Measurements from ENCODE around the gene GPR4.

GPR4 gene

DNA sequence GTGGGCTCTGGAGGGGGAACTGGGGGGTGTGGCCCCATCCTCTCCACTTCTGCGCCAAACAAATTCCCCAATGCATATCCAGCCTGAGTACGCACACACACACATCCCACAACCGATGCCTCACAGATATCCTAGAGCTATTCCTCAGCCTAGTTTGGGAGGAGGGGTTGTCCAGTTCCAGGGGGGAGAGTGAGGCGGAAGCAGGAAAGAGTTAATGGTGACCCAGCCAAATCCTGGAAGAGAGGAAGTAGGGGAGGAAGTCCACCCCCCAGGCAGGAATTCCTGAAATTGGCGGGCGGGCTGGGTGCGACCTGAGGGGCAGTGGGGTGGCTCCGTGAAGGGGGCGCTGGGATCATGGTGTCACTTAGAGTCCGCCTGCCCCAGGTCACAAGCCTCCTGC lies 897 bp downstream of the GPR4 start:
- H3K27ac ChIP-seq (ENCODE audit: low read length, poor library complexity, severe bottlenecking) = no peak overlapping the region
- no peaks in the 10 kb centered on the region for H3K79me1 ChIP-seq (replicated peaks; ENCODE audit: low read length, poor library complexity, severe bottlenecking)
- no peak overlapping the region for H2AFZ ChIP-seq (ENCODE audit: low read depth, low read length)
- peak overlapping the region; percentile 69 for H4K8ac ChIP-seq (ENCODE audit: low read length)
- H2BK12ac ChIP-seq (ENCODE audit: low read length in 2 of 2) = no peak overlapping the region
- H3K9ac ChIP-seq (ENCODE audit: low read length) = peak overlapping the region; percentile 53
- 80% methylated on average over 1 of the region's 10 CpGs for WGBS
- no peaks in the 10 kb centered on the region for H3K9me3 ChIP-seq (ENCODE audit: control insufficient read depth, low read length)
- no peak overlapping the region for H2BK120ac ChIP-seq (ENCODE audit: low read depth, low read length)
- H2BK15ac ChIP-seq (ENCODE audit: low read depth, poor library complexity, severe bottlenecking) = peak overlapping the region; percentile 48
- H3K4ac ChIP-seq (ENCODE audit: low read depth in 1 of 2, low read length in 2 of 2) = no peak overlapping the region
- H2BK5ac ChIP-seq (ENCODE audit: low read depth, low read length, poor library complexity, severe bottlenecking) = no peak overlapping the region
- no peaks in the 10 kb centered on the region for H3K36me3 ChIP-seq (ENCODE audit: control insufficient read depth in 1 of 2, insufficient read depth in 2 of 2, low read depth in 1 of 2, low read length in 2 of 2)
- no peak overlapping the region for H4K91ac ChIP-seq (ENCODE audit: low read length)
- H2AK5ac ChIP-seq (ENCODE audit: low read length, severe bottlenecking) = no peak overlapping the region
- peaks cover 65 to 69% of the 10 kb centered on the region in 2 experiments for H3K27me3 ChIP-seq (ENCODE audit: control insufficient read depth in 1 of 2, insufficient read depth in 1 of 2, low read length in 2 of 2)
- no peak overlapping the region for H3K23ac ChIP-seq (ENCODE audit: low read length in 2 of 2)
- no peak overlapping the region for H3K14ac ChIP-seq (ENCODE audit: low read length in 2 of 2)
- peaks cover 12% of the 10 kb centered on the region for H3K4me1 ChIP-seq (ENCODE audit: control insufficient read depth, insufficient read depth, low read depth, low read length)
- no peak overlapping the region for H3K4me2 ChIP-seq (ENCODE audit: low read length, poor library complexity, severe bottlenecking)
- no peak for DNase-seq
- peak overlapping the region in 1 of 2 experiments; percentile 33 for H3K18ac ChIP-seq (ENCODE audit: low read depth in 1 of 2, low read length in 2 of 2)
- peak overlapping the region in 1 of 2 experiments; percentile 75 for H3K4me3 ChIP-seq (ENCODE audit: insufficient read depth in 1 of 2, low read depth in 1 of 2, low read length in 2 of 2)

- no peak overlapping the region for H2BK15ac ChIP-seq (ENCODE audit: low read depth, poor library complexity, severe bottlenecking)
- no peak overlapping the region for H2BK12ac ChIP-seq (ENCODE audit: low read length in 2 of 2)
- 53% methylated on average over 5 of the region's 5 CpGs for WGBS
- no peaks in the 10 kb centered on the region for H3K79me1 ChIP-seq (replicated peaks; ENCODE audit: low read length, poor library complexity, severe bottlenecking)
- H2AK5ac ChIP-seq (ENCODE audit: low read length, severe bottlenecking) = no peak overlapping the region
- H2AFZ ChIP-seq (ENCODE audit: low read depth, low read length) = no peak overlapping the region
- no peak overlapping the region for H4K91ac ChIP-seq (ENCODE audit: low read length)
- no peak overlapping the region for H3K9ac ChIP-seq (ENCODE audit: low read length)
- H3K4ac ChIP-seq (ENCODE audit: low read depth in 1 of 2, low read length in 2 of 2) = no peak overlapping the region
- H3K36me3 ChIP-seq (ENCODE audit: control insufficient read depth in 1 of 2, insufficient read depth in 2 of 2, low read depth in 1 of 2, low read length in 2 of 2) = no peaks in the 10 kb centered on the region
- H4K8ac ChIP-seq (ENCODE audit: low read length) = no peak overlapping the region
- H3K14ac ChIP-seq (ENCODE audit: low read length in 2 of 2) = no peak overlapping the region
- no peak overlapping the region for H3K4me3 ChIP-seq (ENCODE audit: insufficient read depth in 1 of 2, low read depth in 1 of 2, low read length in 2 of 2)
- H3K4me1 ChIP-seq (ENCODE audit: control insufficient read depth, insufficient read depth, low read depth, low read length) = peaks cover 12% of the 10 kb centered on the region
- no peak overlapping the region for H2BK120ac ChIP-seq (ENCODE audit: low read depth, low read length)
- no peak overlapping the region for H3K27ac ChIP-seq (ENCODE audit: low read length, poor library complexity, severe bottlenecking)
- H3K4me2 ChIP-seq (ENCODE audit: low read length, poor library complexity, severe bottlenecking) = no peak overlapping the region
- H2BK5ac ChIP-seq (ENCODE audit: low read depth, low read length, poor library complexity, severe bottlenecking) = no peak overlapping the region
- no peak for DNase-seq
- H3K9me3 ChIP-seq (ENCODE audit: control insufficient read depth, low read length) = no peaks in the 10 kb centered on the region
- H3K18ac ChIP-seq (ENCODE audit: low read depth in 1 of 2, low read length in 2 of 2) = no peak overlapping the region
- no peak overlapping the region for H3K23ac ChIP-seq (ENCODE audit: low read length in 2 of 2)
- H3K27me3 ChIP-seq (ENCODE audit: control insufficient read depth in 1 of 2, insufficient read depth in 1 of 2, low read length in 2 of 2) = peaks cover 71 to 76% of the 10 kb centered on the region in 2 experiments
These were observed 1.6 kb downstream of the GPR4 start for GRCh38 chr19:45600340-45600885.

DNA sequence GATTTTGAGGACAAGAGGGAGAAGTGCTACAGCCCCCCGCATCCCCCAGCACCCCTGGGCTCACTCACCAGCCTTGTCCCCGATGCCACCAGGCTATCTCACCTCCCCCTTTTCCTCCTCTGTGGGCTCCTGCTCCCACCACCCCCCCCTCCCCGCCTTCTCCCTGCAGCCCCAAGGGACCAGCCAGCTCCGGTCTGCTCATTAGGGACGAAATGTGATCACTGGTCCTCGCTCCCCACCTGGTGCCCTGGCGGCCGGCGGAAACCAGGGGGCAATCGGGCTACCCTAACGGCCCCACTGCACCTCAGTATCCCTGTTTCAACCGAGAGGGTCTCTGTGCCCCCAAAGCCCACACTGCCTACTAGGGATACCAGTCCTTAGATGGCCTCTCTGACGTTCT lies 2.7 kb downstream of the GPR4 start:
- Histone ChIP-seq H3K9ac (ENCODE audit: low read length) (no peak overlapping the region), H2BK12ac (ENCODE audit: low read length in 2 of 2) (no peak overlapping the region), H3K4me3 (ENCODE audit: insufficient read depth in 1 of 2, low read depth in 1 of 2, low read length in 2 of 2) (peak overlapping the region in 1 of 2 experiments; percentile 31), H3K4me1 (ENCODE audit: control insufficient read depth, insufficient read depth, low read depth, low read length) (peaks cover 12% of the 10 kb centered on the region), H3K23ac (ENCODE audit: low read length in 2 of 2) (no peak overlapping the region), H2BK5ac (ENCODE audit: low read depth, low read length, poor library complexity, severe bottlenecking) (no peak overlapping the region), H3K4ac (ENCODE audit: low read depth in 1 of 2, low read length in 2 of 2) (no peak overlapping the region), H4K8ac (ENCODE audit: low read length) (no peak overlapping the region), H3K27me3 (ENCODE audit: control insufficient read depth in 1 of 2, insufficient read depth in 1 of 2, low read length in 2 of 2) (peaks cover 71 to 79% of the 10 kb centered on the region in 2 experiments), H2AFZ (ENCODE audit: low read depth, low read length) (no peak overlapping the region), H2BK120ac (ENCODE audit: low read depth, low read length) (peak overlapping the region; percentile 27), H3K9me3 (ENCODE audit: control insufficient read depth, low read length) (no peaks in the 10 kb centered on the region), H2AK5ac (ENCODE audit: low read length, severe bottlenecking) (no peak overlapping the region), H4K91ac (ENCODE audit: low read length) (no peak overlapping the region), H3K79me1 (replicated peaks; ENCODE audit: low read length, poor library complexity, severe bottlenecking) (no peaks in the 10 kb centered on the region), H2BK15ac (ENCODE audit: low read depth, poor library complexity, severe bottlenecking) (peak overlapping the region; percentile 3), H3K14ac (ENCODE audit: low read length in 2 of 2) (no peak overlapping the region), H3K18ac (ENCODE audit: low read depth in 1 of 2, low read length in 2 of 2) (no peak overlapping the region), H3K4me2 (ENCODE audit: low read length, poor library complexity, severe bottlenecking) (no peak overlapping the region), H3K36me3 (ENCODE audit: control insufficient read depth in 1 of 2, insufficient read depth in 2 of 2, low read depth in 1 of 2, low read length in 2 of 2) (no peaks in the 10 kb centered on the region), H3K27ac (ENCODE audit: low read length, poor library complexity, severe bottlenecking) (no peak overlapping the region)
- WGBS = 43% methylated on average over 13 of the region's 13 CpGs
- DNase-seq = no peak

DNA sequence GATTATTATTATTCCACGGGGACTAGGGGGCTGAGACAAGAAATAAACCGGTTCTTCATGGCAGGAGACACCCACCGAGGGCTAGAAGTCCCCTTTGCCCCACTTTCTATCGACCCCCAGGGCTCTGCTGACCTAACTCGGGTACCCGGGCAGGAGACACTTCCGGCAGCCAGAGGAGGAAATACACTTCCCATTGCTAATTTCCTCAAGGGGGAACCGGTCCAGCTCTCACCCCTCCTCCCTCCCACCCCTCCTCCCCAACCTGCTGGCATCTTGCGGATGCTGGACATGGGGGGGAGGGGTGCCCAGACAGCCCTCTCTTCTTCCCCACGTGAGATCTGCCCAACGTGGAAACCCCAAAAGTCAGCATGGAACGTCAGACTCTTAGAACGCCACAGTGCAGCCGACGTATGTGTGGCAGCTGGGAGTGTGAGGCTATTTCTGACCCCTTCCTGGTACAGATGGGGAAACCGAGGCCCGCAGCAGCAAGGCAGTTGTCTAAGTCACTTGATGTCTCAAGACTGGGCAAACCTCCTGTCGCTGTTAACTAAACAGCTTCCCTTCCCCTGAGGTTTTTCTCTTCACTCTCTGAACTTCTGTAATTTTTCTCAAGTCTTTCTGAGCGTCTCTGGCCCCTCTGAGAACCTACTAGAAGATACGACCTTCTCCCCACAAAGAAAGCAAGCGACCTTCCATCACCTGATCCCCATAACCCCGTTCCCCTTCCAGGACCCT lies 3.6 kb downstream of the GPR4 start:
- Histone ChIP-seq H3K27me3 (ENCODE audit: control insufficient read depth in 1 of 2, insufficient read depth in 1 of 2, low read length in 2 of 2) (peaks cover 71 to 78% of the 10 kb centered on the region in 2 experiments), H3K4me1 (ENCODE audit: control insufficient read depth, insufficient read depth, low read depth, low read length) (peaks cover 12% of the 10 kb centered on the region), H3K18ac (ENCODE audit: low read depth in 1 of 2, low read length in 2 of 2) (peak overlapping the region; percentile 28 to 55), H3K9ac (ENCODE audit: low read length) (peak overlapping the region; percentile 56), H3K4me3 (ENCODE audit: insufficient read depth in 1 of 2, low read depth in 1 of 2, low read length in 2 of 2) (peak overlapping the region in 1 of 2 experiments; percentile 67), H3K9me3 (ENCODE audit: control insufficient read depth, low read length) (no peaks in the 10 kb centered on the region), H3K79me1 (replicated peaks; ENCODE audit: low read length, poor library complexity, severe bottlenecking) (no peaks in the 10 kb centered on the region), H3K23ac (ENCODE audit: low read length in 2 of 2) (peak overlapping the region in 1 of 2 experiments; percentile 38), H2BK120ac (ENCODE audit: low read depth, low read length) (peak overlapping the region; percentile 42), H3K36me3 (ENCODE audit: control insufficient read depth in 1 of 2, insufficient read depth in 2 of 2, low read depth in 1 of 2, low read length in 2 of 2) (no peaks in the 10 kb centered on the region), H2BK5ac (ENCODE audit: low read depth, low read length, poor library complexity, severe bottlenecking) (no peak overlapping the region), H3K27ac (ENCODE audit: low read length, poor library complexity, severe bottlenecking) (no peak overlapping the region), H3K4me2 (ENCODE audit: low read length, poor library complexity, severe bottlenecking) (no peak overlapping the region), H2BK12ac (ENCODE audit: low read length in 2 of 2) (peak overlapping the region; percentile 50 to 69), H3K4ac (ENCODE audit: low read depth in 1 of 2, low read length in 2 of 2) (peak overlapping the region in 1 of 2 experiments; percentile 48), H4K8ac (ENCODE audit: low read length) (peak overlapping the region; percentile 62), H3K14ac (ENCODE audit: low read length in 2 of 2) (no peak overlapping the region), H2BK15ac (ENCODE audit: low read depth, poor library complexity, severe bottlenecking) (no peak overlapping the region), H4K91ac (ENCODE audit: low read length) (peak overlapping the region; percentile 5), H2AK5ac (ENCODE audit: low read length, severe bottlenecking) (no peak overlapping the region), H2AFZ (ENCODE audit: low read depth, low read length) (peak overlapping the region; percentile 30)
- 17% methylated on average over 18 of the region's 22 CpGs for WGBS
- no peak for DNase-seq
